SJCRH30 (cell line): Measurements from ENCODE around the gene WDR33. TPM values are rescaled to one million over a fixed set of nuclear protein-coding genes. Genes with fewer than 3 reads are reported as not detected.
"Not testable (repeated sequence)": the region's sequence is repeated elsewhere in the genome, so short reads cannot be mapped to it uniquely, and the experiment has no call there.

ENCODE experiments used
- DNase-seq, 2 experiments: peaks; one replicate each; pipeline ENCODE4 v3.0.0-alpha.2; 2015 to 2020
- H3K27ac ChIP-seq: fragments of 250-450 bp; sonication (Bioruptor Pico); 2 replicates; pipeline ENCODE4 v1.5.1; 2020; ENCODE audit warnings: mild to moderate bottlenecking, moderate library complexity
- H3K27me3 ChIP-seq: fragments of 250-450 bp; sonication (Bioruptor Pico); 2 replicates; pipeline ENCODE4 v1.5.1; 2020; ENCODE audit warnings: mild to moderate bottlenecking, moderate library complexity
- H3K36me3 ChIP-seq: fragments of 250-450 bp; sonication (Bioruptor Pico); 2 replicates; pipeline ENCODE4 v1.5.1; 2020; ENCODE audit warnings: mild to moderate bottlenecking, moderate library complexity
- H3K4me1 ChIP-seq: fragments of 250-450 bp; sonication (Bioruptor Pico); 2 replicates; pipeline ENCODE4 v1.5.1; 2020; ENCODE audit warnings: mild to moderate bottlenecking, moderate library complexity
- H3K4me3 ChIP-seq: fragments of 250-450 bp; sonication (Bioruptor Pico); 2 replicates; pipeline ENCODE4 v1.5.1; 2020; ENCODE audit warnings: mild to moderate bottlenecking, moderate library complexity
- H3K9me3 ChIP-seq: fragments of 250-450 bp; sonication (Bioruptor Pico); replicated peaks from 2 replicates; pipeline ENCODE4 v1.5.1; 2020; ENCODE audit warnings: mild to moderate bottlenecking, moderate library complexity
- total RNA-seq: library from RNA; depleted of rRNA; stranded (reverse); fragments of >200 nt; shearing (Covaris generic); gene quantifications from 2 replicates; pipeline ENCODE4 v1.2.3, GENCODE V29; 2014

Gene WDR33
- total RNA-seq, 1 experiment from 2014 or later, result 56.1 TPM

GRCh38 chr2:127762441-127762840 lies 48.5 kb downstream of the WDR33 start:
- Histone ChIP-seq H3K27ac (no peak overlapping the region), H3K27me3 (no peaks in the 10 kb centered on the region), H3K9me3 (no peaks in the 10 kb centered on the region), H3K4me3 (no peak overlapping the region), H3K4me1 (no peaks in the 10 kb centered on the region), H3K36me3 (peaks cover 62% of the 10 kb centered on the region)
- no peak for DNase-seq

GRCh38 chr2:127759931-127760330 lies 51.0 kb downstream of the WDR33 start:
- Histone ChIP-seq H3K27me3 (no peaks in the 10 kb centered on the region), H3K9me3 (no peaks in the 10 kb centered on the region), H3K36me3 (peaks cover 49% of the 10 kb centered on the region), H3K4me1 (no peaks in the 10 kb centered on the region), H3K4me3 (no peak overlapping the region), H3K27ac (no peak overlapping the region)
- DNase-seq, result no peak

- peaks cover 14% of the 10 kb centered on the region for H3K36me3 ChIP-seq
- DNase-seq, result no peak
Measured at GRCh38 chr2:127754186-127754585, 56.8 kb downstream of the WDR33 start.

GRCh38 chr2:127753374-127753773 lies 57.6 kb downstream of the WDR33 start:
- Histone ChIP-seq H3K27me3 (no peaks in the 10 kb centered on the region), H3K4me3 (no peak overlapping the region)
- DNase-seq, result no peak

More at GRCh38 chr2:127754186-127754585, 56.8 kb downstream of the WDR33 start:
- Histone ChIP-seq H3K27ac (no peak overlapping the region), H3K4me3 (no peak overlapping the region), H3K9me3 (no peaks in the 10 kb centered on the region), H3K27me3 (no peaks in the 10 kb centered on the region), H3K4me1 (no peaks in the 10 kb centered on the region)

GRCh38 chr2:127749537-127749936 lies 61.4 kb downstream of the WDR33 start:
- DNase-seq, result not testable (repeated sequence)

More at GRCh38 chr2:127753374-127753773, 57.6 kb downstream of the WDR33 start:
- H3K27ac ChIP-seq, result no peak overlapping the region
- H3K36me3 ChIP-seq, result peaks cover 14% of the 10 kb centered on the region
- H3K4me1 ChIP-seq, result no peaks in the 10 kb centered on the region
- no peaks in the 10 kb centered on the region for H3K9me3 ChIP-seq

GRCh38 chr2:127747621-127748020 lies 63.4 kb downstream of the WDR33 start:
- Histone ChIP-seq H3K27ac (no peak overlapping the region), H3K9me3 (no peaks in the 10 kb centered on the region), H3K4me1 (no peaks in the 10 kb centered on the region), H3K27me3 (no peaks in the 10 kb centered on the region), H3K36me3 (peaks cover 14% of the 10 kb centered on the region), H3K4me3 (no peak overlapping the region)
- DNase-seq, result no peak

More at GRCh38 chr2:127749537-127749936, 61.4 kb downstream of the WDR33 start:
- not testable (repeated sequence) for H3K4me3 ChIP-seq, H3K27ac ChIP-seq, H3K9me3 ChIP-seq, H3K4me1 ChIP-seq, H3K27me3 ChIP-seq
- peaks cover 16% of the 10 kb centered on the region for H3K36me3 ChIP-seq

GRCh38 chr2:127743477-127744026 lies 67.4 kb downstream of the WDR33 start:
- Histone ChIP-seq H3K36me3 (peaks cover 18% of the 10 kb centered on the region), H3K27ac (no peak overlapping the region), H3K27me3 (no peaks in the 10 kb centered on the region), H3K4me3 (no peak overlapping the region), H3K9me3 (no peaks in the 10 kb centered on the region), H3K4me1 (no peaks in the 10 kb centered on the region)
- no peak for DNase-seq

GRCh38 chr2:127740665-127741288 lies 70.2 kb downstream of the WDR33 start:
- Histone ChIP-seq H3K36me3 (peaks cover 17% of the 10 kb centered on the region), H3K27ac (no peak overlapping the region), H3K27me3 (no peaks in the 10 kb centered on the region), H3K9me3 (no peaks in the 10 kb centered on the region), H3K4me3 (no peak overlapping the region), H3K4me1 (no peaks in the 10 kb centered on the region)
- DNase-seq, result no peak

GRCh38 chr2:127739800-127740199 lies 71.2 kb downstream of the WDR33 start:
- no peak for DNase-seq
- peaks cover 12% of the 10 kb centered on the region for H3K36me3 ChIP-seq
- no peaks in the 10 kb centered on the region for H3K27me3 ChIP-seq
- H3K9me3 ChIP-seq, result no peaks in the 10 kb centered on the region
- no peaks in the 10 kb centered on the region for H3K4me1 ChIP-seq
- H3K4me3 ChIP-seq, result no peak overlapping the region
- H3K27ac ChIP-seq, result no peak overlapping the region

GRCh38 chr2:127737892-127738291 lies 73.1 kb downstream of the WDR33 start:
- H3K4me1 ChIP-seq, result no peaks in the 10 kb centered on the region
- no peak overlapping the region for H3K4me3 ChIP-seq
- DNase-seq, result no peak
- no peaks in the 10 kb centered on the region for H3K9me3 ChIP-seq
- peaks cover 12% of the 10 kb centered on the region; the same call in 1 of the 2 replicates for H3K36me3 ChIP-seq
- no peaks in the 10 kb centered on the region for H3K27me3 ChIP-seq
- H3K27ac ChIP-seq, result no peak overlapping the region

- no peak for DNase-seq
- no peak overlapping the region for H3K27ac ChIP-seq
- H3K36me3 ChIP-seq, result peaks cover 11% of the 10 kb centered on the region; the same call in 1 of the 2 replicates
- H3K4me3 ChIP-seq, result no peak overlapping the region
- H3K27me3 ChIP-seq, result no peaks in the 10 kb centered on the region
- no peaks in the 10 kb centered on the region for H3K9me3 ChIP-seq
- H3K4me1 ChIP-seq, result no peaks in the 10 kb centered on the region
Measured at GRCh38 chr2:127735537-127736399, 75.2 kb downstream of the WDR33 start.

GRCh38 chr2:127735044-127735443 lies 75.9 kb downstream of the WDR33 start:
- H3K27ac ChIP-seq, result no peak overlapping the region
- H3K27me3 ChIP-seq, result no peaks in the 10 kb centered on the region
- peaks cover 8% of the 10 kb centered on the region; the same call in 1 of the 2 replicates for H3K36me3 ChIP-seq
- H3K4me1 ChIP-seq, result no peaks in the 10 kb centered on the region
- DNase-seq, result no peak
- H3K4me3 ChIP-seq, result no peak overlapping the region
- H3K9me3 ChIP-seq, result no peaks in the 10 kb centered on the region

- Histone ChIP-seq H3K9me3 (no peaks in the 10 kb centered on the region), H3K27me3 (no peaks in the 10 kb centered on the region), H3K4me1 (no peaks in the 10 kb centered on the region), H3K4me3 (no peak overlapping the region), H3K36me3 (peaks cover 8% of the 10 kb centered on the region; the same call in 1 of the 2 replicates), H3K27ac (no peak overlapping the region)
- no peak for DNase-seq
Measured at GRCh38 chr2:127733816-127734537, 77.0 kb downstream of the WDR33 start.

- H3K36me3 ChIP-seq, result peaks cover 8% of the 10 kb centered on the region; the same call in 1 of the 2 replicates
- H3K4me3 ChIP-seq, result no peak overlapping the region
Measured at GRCh38 chr2:127733113-127733815, 77.7 kb downstream of the WDR33 start.

More at GRCh38 chr2:127733113-127733815, 77.7 kb downstream of the WDR33 start:
- no peaks in the 10 kb centered on the region for H3K4me1 ChIP-seq
- H3K27ac ChIP-seq, result no peak overlapping the region
- no peaks in the 10 kb centered on the region for H3K27me3 ChIP-seq
- no peaks in the 10 kb centered on the region for H3K9me3 ChIP-seq
- DNase-seq, result no peak
